Midbrain (tissue), 1 donor: ENCODE data around the gene CBX4.

Source experiments
- DNase-seq: peaks from one replicate; lab custom pipeline; 2025; lab: John Stamatoyannopoulos, UW

CBX4 gene

DNA sequence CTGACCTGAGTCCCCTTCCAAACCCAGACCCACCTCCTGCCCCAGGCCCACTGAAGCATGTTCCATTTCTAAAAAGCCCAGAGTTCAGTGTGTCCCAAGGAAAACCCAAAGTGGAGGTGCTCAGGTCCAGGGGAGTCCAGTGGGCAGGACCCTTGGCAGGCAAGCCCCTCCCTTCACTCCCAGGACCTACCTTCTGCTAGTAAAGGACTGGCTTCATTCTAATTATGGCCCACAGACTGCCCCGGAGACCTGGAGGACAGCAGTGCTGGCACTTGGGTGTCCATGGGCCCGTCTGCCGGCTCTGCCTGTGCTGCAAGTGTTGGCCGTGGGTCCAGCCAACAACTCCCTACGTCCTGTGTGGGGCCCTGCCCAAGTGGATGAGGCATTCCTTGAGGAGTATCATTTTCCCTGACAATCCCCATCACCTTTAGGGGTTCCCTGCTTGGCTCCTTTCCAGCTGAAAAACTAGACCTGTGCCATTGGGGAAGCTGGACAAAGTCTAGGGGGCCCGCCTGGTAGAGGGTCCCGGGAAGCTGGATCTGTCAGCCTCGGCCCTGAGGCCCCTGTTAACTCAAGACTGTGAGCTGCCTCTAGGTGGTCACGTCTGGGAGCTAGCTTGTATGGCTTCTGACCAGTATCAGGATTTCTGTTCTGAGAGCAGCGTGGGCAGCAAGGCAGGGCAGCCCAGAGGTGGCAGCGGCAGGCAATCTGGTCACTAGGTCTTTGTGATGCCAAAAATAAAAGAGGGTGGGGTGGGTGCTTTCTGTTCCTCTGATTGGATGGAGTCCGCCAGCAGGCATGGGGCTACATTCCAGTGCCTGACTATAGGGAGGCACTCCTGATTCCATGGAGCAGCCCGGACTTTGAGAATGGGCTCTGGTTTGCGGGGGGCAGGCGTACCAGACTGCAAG lies 53.1 kb downstream of the CBX4 start:
- DNase-seq: no peak

DNA sequence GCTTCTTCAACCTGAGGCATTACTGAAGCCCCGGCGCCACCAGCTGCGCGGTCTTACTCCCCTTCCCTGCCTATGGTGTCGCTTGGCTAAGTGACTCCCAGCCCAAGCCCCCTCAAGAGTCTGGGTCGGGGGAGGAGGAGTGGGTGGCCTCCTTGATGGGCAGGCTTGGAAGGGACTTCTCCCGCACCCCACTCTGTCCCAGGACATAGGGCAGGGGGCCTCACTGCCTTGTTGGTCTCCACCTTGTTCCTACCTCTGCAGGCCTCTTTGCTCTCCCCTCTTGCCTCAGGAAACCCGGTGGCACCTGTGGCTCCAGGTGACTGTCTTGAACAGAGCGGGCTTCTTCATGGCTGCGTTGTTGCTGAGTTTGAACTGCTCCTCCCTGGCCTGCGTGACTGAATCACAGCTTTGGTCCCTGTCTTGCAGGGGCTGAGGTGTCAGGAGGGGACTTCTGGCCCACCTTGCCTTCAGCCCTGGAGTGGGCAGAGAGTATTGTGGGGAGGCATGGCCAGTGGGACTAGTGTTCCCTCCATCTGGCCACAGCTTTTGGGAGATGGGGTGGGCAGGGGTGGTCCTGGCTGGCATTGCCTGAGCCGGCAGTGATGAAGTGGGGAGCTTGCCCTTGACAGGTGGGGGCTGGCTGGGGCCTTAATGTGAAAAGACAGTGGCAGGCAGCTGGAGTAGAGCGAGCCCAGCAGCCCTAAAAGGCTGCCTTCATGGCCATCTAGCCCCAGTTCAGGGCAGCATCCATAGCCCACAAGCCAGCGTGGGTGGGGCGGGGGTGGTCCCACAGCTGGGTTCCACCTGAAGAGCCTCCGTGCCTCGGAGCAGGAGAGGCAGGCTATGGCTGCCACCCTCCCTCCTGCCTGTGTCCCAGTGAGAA lies 54.0 kb downstream of the CBX4 start:
- no peak for DNase-seq

DNA sequence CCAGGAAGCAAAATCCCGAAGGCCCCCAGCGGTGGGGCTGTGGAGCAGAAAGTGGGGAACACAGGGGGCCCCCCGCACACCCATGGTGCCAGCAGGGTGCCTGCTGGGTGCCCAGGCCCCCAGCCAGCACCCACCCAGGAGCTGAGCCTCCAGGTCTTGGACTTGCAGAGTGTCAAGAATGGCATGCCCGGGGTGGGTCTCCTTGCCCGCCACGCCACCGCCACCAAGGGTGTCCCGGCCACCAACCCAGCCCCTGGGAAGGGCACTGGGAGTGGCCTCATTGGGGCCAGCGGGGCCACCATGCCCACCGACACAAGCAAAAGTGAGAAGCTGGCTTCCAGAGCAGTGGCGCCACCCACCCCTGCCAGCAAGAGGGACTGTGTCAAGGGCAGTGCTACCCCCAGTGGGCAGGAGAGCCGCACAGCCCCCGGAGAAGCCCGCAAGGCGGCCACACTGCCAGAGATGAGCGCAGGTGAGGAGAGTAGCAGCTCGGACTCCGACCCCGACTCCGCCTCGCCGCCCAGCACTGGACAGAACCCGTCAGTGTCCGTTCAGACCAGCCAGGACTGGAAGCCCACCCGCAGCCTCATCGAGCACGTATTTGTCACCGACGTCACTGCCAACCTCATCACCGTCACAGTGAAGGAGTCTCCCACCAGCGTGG lies 54.8 kb downstream of the CBX4 start:
- DNase-seq: no peak

DNA sequence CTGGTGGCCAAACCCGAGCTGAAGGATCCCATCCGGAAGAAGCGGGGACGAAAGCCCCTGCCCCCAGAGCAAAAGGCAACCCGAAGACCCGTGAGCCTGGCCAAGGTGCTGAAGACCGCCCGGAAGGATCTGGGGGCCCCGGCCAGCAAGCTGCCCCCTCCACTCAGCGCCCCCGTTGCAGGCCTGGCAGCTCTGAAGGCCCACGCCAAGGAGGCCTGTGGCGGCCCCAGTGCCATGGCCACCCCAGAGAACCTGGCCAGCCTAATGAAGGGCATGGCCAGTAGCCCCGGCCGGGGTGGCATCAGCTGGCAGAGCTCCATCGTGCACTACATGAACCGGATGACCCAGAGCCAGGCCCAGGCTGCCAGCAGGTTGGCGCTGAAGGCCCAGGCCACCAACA lies 55.3 kb downstream of the CBX4 start:
- DNase-seq: no peak
